Fibroblast of lung (primary cell): Measurements from ENCODE around the gene FAM227A. TPM values are rescaled to one million over a fixed set of nuclear protein-coding genes. Genes with fewer than 3 reads are reported as not detected.

ENCODE experiments used
- DNase-seq, 2 donors: peaks; one replicate each; pipeline versions ENCODE4 v3.0.0 to v3.0.0-alpha.2; 2010; ENCODE audit warnings: low read depth in 2 of 2
- H2AFZ ChIP-seq: 2 replicates; pipeline ENCODE4 v1.5.1; 2012; ENCODE audit warnings: low read length, control low read depth, inconsistent platforms
- H3K27ac ChIP-seq: 2 replicates; pipeline ENCODE4 v1.5.1; 2011; ENCODE audit warnings: low read length, control low read depth; ENCODE audit not compliant: insufficient read depth
- H3K27me3 ChIP-seq: 2 replicates; pipeline ENCODE4 v1.5.1; 2011; ENCODE audit warnings: mild to moderate bottlenecking, low read length; ENCODE audit not compliant: control insufficient read depth, insufficient read depth
- H3K36me3 ChIP-seq: 2 replicates; pipeline ENCODE4 v1.5.1; 2011; ENCODE audit warnings: low read length; ENCODE audit not compliant: control insufficient read depth, insufficient read depth
- H3K4me1 ChIP-seq: 2 replicates; pipeline ENCODE4 v1.5.1; 2011; ENCODE audit warnings: low read length; ENCODE audit not compliant: control insufficient read depth, insufficient read depth; ENCODE audit errors: extremely low read depth
- H3K4me2 ChIP-seq: 2 replicates; pipeline ENCODE4 v1.5.1; 2011; ENCODE audit warnings: low read length, control low read depth; ENCODE audit not compliant: insufficient read depth; ENCODE audit errors: extremely low read depth
- H3K4me3 ChIP-seq, 4 experiments: fragments of 200-600 bp in 1 of 4; sonication (generic) in 1 of 4; replicated peaks in 1 of 4; 2 replicates each; pipeline ENCODE4 v1.5.1; 2011 to 2016; ENCODE audit warnings: low read length in 4 of 4, low read depth in 3 of 4, mild to moderate bottlenecking in 3 of 4, control low read depth in 2 of 4, inconsistent platforms in 1 of 4, mixed read lengths in 1 of 4; ENCODE audit not compliant: insufficient read depth in 1 of 4; ENCODE audit errors: control extremely low read depth in 1 of 4
- H3K79me2 ChIP-seq: 2 replicates; pipeline ENCODE4 v1.5.1; 2012; ENCODE audit warnings: mild to moderate bottlenecking, low read length, inconsistent platforms; ENCODE audit not compliant: control insufficient read depth, insufficient read depth
- H3K9ac ChIP-seq: 2 replicates; pipeline ENCODE4 v1.5.1; 2011; ENCODE audit warnings: mild to moderate bottlenecking, low read length, control low read depth; ENCODE audit not compliant: insufficient read depth
- H3K9me3 ChIP-seq: 2 replicates; pipeline ENCODE4 v1.5.1; 2012; ENCODE audit warnings: low read depth, low read length; ENCODE audit not compliant: control insufficient read depth, insufficient read depth
- H4K20me1 ChIP-seq: 2 replicates; pipeline ENCODE4 v1.5.1; 2011; ENCODE audit warnings: low read length; ENCODE audit not compliant: control insufficient read depth, insufficient read depth; ENCODE audit errors: extremely low read depth
- CTCF ChIP-seq, 2 donors: IDR thresholded peaks in 1 of 2; conservative IDR thresholded peaks in 1 of 2; 1 replicate in 1 of 2; 2 replicates in 1 of 2; pipeline ENCODE4 v1.5.1; 2011 to 2012; ENCODE audit warnings: low read length in 2 of 2, control low read depth in 1 of 2, inconsistent platforms in 1 of 2, low read depth in 1 of 2, mild to moderate bottlenecking in 1 of 2
- EZH2 ChIP-seq: IDR thresholded peaks from 2 replicates; pipeline ENCODE4 v1.5.1; 2012; ENCODE audit warnings: low read length, control low read depth, mild to moderate bottlenecking; ENCODE audit errors: missing control alignments
- polyA plus RNA-seq, 2 donors: library from polyadenylated mRNA; depleted of rRNA in 1 of 2; stranded (reverse) in 1 of 2; unstranded in 1 of 2; fragments of >200 nt; gene quantifications; 2 replicates each; pipeline ENCODE4 v1.2.1, GENCODE V29; 2011 to 2012; ENCODE audit warnings: missing spikeins in 1 of 2
- total RNA-seq: library from RNA; depleted of rRNA; stranded (reverse); fragments of >200 nt; gene quantifications from 2 replicates; pipeline ENCODE4 v1.2.1, GENCODE V29; 2014

Gene FAM227A
- total and polyA plus RNA-seq, 2 donors (not counting 1 experiment from before 2014, with no cell fraction given), result 0.66 to 0.69 TPM

- Histone ChIP-seq H3K9ac (no peak overlapping the region), H3K4me1 (peaks cover 6% of the 10 kb centered on the region), H3K4me2 (no peak overlapping the region), H3K9me3 (no peaks in the 10 kb centered on the region), H3K36me3 (no peaks in the 10 kb centered on the region), H3K27ac (no peak overlapping the region), H3K79me2 (no peaks in the 10 kb centered on the region), H2AFZ (no peak overlapping the region), H3K27me3 (no peaks in the 10 kb centered on the region), H3K4me3 (no peak overlapping the region), H4K20me1 (no peaks in the 10 kb centered on the region)
- peak; percentile 42 to 71 for DNase-seq
- peak; percentile 38 to 52 for TF ChIP-seq CTCF (conservative IDR thresholded peaks at IDR 0.05 in 1 of 2, IDR thresholded peaks at IDR 0.05 in 1 of 2; ENCODE audit: low read depth in 1 of 2, low read length in 2 of 2)
- TF ChIP-seq EZH2, result no peak
Measured at GRCh38 chr22:38572065-38572464, 84.1 kb downstream of the FAM227A start.

GRCh38 chr22:38570779-38571364, 85.3 kb downstream of the FAM227A start:
- Histone ChIP-seq H4K20me1 (no peaks in the 10 kb centered on the region), H3K4me3 (peak overlapping the region; percentile 65 to 78 (median 72)), H3K27me3 (no peaks in the 10 kb centered on the region), H3K36me3 (no peaks in the 10 kb centered on the region), H2AFZ (peak overlapping the region; percentile 93), H3K4me1 (peaks cover 6% of the 10 kb centered on the region), H3K4me2 (peak overlapping the region; percentile 94), H3K9me3 (no peaks in the 10 kb centered on the region), H3K79me2 (no peaks in the 10 kb centered on the region), H3K27ac (peak overlapping the region; percentile 68), H3K9ac (peak overlapping the region; percentile 66)
- peak; percentile 33 to 38 for DNase-seq
- TF ChIP-seq CTCF (conservative IDR thresholded peaks at IDR 0.05 in 1 of 2, IDR thresholded peaks at IDR 0.05 in 1 of 2; ENCODE audit: low read depth in 1 of 2, low read length in 2 of 2) (peak in 1 of 2 donors; percentile 18), EZH2 (no peak)

- Histone ChIP-seq H3K4me1 (peaks cover 6% of the 10 kb centered on the region), H3K27ac (peak within 1 kb of the TSS; percentile 68), H3K4me2 (peak within 1 kb of the TSS; percentile 94), H3K36me3 (no peaks in the 10 kb centered on the region), H2AFZ (peak within 1 kb of the TSS; percentile 93), H4K20me1 (no peaks in the 10 kb centered on the region), H3K4me3 (peak within 1 kb of the TSS; percentile 65 to 78 (median 72)), H3K79me2 (no peaks in the 10 kb centered on the region), H3K27me3 (no peaks in the 10 kb centered on the region), H3K9ac (peak within 1 kb of the TSS; percentile 66), H3K9me3 (no peaks in the 10 kb centered on the region)
- TF ChIP-seq CTCF (conservative IDR thresholded peaks at IDR 0.05 in 1 of 2, IDR thresholded peaks at IDR 0.05 in 1 of 2; ENCODE audit: low read depth in 1 of 2, low read length in 2 of 2), result no peak
- DNase-seq, result peak; percentile 78 to 84
Measured at GRCh38 chr22:38569972-38570778, 86.0 kb downstream of the FAM227A start, which contains the start of gene DMC1. Gene DMC1, minus strand, starts transcription at chr22:38570183. Its CDS starts 1,927 bp downstream, at chr22:38568256.
